ENCODE results near the gene XPO5.

GRCh38 chr6:43600595-43600994 lies 24.8 kb upstream of the XPO5 start:
- TF ChIP-seq CTCF (IDR thresholded peaks at IDR 0.05; ENCODE audit: low read depth, low read length, poor library complexity, severe bottlenecking) (no peak), EZH2phosphoT487 (IDR thresholded peaks at IDR 0.05; ENCODE audit: borderline replicate concordance, low read length) (no peak)
